NK-92 (cell line): ENCODE data around the gene ARMC3.
"Not testable (repeated sequence)": the region's sequence is repeated elsewhere in the genome, so short reads cannot be mapped to it uniquely, and the experiment has no call there.

Experiments
- DNase-seq: peaks from one replicate; lab custom pipeline; 2025; ENCODE audit not compliant: unreplicated experiment; lab: John Stamatoyannopoulos, UW

The ARMC3 gene

GRCh38 chr10:22925088-22925487 lies 2.8 kb upstream of the ARMC3 start:
- no peak for DNase-seq

GRCh38 chr10:22927166-22927565 lies 687 bp upstream of the ARMC3 start:
- DNase-seq: no peak

- DNase-seq: not testable (repeated sequence)
These were observed 1.2 kb downstream of the ARMC3 start for GRCh38 chr10:22929053-22929452.

DNA sequence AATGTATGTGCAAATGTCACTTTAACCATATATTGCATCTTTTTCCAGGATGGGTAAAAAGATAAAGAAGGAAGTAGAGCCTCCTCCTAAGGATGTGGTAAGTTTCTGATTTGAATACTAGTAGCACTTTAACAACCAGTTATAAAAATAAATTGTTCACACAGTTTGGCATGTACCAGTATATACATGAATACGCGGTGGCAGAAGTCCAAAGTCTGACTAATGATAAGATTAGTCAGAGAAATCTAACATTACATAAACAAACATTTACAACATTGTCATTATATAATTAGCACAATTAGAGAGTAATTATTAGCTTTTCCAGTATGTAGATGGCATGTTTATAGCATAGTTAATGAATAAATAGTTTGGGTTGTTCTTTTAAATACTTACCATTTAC lies 4.1 kb downstream of the ARMC3 start:
- no peak for DNase-seq

GRCh38 chr10:22932626-22933370 lies 4.9 kb downstream of the ARMC3 start:
- DNase-seq: no peak

- DNase-seq: no peak
These were observed 6.9 kb downstream of the ARMC3 start for GRCh38 chr10:22934726-22935125.

DNA sequence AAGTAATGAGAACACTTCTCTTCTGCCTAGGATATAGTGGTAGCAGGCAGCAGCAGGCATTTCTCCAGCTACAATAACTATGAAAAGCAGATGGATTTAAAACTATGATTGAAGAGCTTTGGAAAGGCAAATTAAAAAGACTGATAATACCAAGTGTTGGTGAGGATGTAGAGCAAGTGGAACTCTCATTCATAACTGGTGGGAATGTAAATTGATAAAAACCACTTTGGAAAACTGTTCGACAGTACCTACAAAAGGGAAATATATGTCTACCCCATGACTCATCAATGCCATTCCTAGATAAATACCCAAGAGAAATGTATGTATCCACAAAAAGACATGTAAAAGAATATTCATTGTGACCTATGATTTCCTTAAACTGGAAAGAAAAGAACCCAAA lies 14.6 kb downstream of the ARMC3 start:
- DNase-seq: no peak

GRCh38 chr10:22945934-22946673 lies 18.3 kb downstream of the ARMC3 start:
- DNase-seq: no peak

- no peak for DNase-seq
These were observed 27.1 kb downstream of the ARMC3 start for GRCh38 chr10:22954970-22955369.

GRCh38 chr10:22958338-22958737 lies 30.5 kb downstream of the ARMC3 start:
- no peak for DNase-seq

DNA sequence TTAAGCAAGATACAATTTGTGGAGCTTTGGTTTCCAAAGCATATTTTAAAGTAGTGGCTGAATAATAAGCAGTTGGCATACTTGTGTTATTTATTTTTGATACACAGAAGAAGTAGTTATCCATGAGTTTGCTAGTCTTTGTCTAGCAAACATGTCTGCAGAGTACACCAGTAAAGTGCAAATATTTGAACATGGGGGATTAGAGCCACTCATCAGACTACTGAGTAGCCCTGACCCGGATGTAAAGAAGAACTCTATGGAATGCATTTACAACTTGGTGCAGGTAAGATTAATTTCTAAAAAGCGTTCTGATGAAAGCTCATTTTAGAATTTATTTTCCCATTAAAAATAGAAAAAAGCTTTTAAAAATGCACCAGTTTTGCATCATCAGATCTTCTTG lies 31.4 kb downstream of the ARMC3 start:
- no peak for DNase-seq

GRCh38 chr10:22959950-22960349 lies 32.1 kb downstream of the ARMC3 start:
- no peak for DNase-seq

DNA sequence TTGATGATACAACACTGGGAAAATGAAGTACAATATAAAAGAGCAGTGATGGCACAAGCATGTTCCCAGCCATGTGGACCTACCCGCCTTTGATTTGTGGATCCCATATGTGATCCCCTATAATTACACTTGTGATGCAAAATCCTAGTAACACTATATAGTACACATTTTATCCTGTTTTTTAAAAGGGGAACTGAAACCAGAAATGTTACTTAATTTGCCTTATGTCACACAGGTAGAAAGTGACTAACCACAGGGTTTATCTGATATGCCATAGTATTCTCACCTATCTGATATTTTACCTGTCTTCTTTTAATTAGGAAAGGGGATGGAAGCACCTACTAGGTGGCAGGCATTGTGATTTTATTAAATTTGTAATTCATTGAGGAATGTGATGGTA lies 35.0 kb downstream of the ARMC3 start:
- DNase-seq: no peak

DNA sequence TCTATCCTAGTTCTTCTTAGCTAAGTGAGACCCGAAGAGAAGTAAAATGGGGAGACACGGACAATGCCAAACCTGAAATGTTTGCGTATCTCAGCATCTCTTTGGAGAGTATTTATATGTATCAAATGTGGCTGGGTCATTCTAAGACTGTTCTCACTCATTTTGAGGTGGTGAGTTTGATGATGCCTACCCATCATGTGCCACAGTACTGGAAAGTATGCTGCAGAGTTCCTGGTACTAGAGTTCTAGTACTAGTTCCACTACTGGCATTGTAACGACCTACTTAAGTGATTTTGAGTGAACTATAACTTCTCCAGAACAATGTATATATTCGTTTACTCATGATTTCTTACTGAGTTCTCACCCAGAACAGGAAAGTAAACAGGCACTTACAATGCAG lies 41.9 kb downstream of the ARMC3 start:
- no peak for DNase-seq

DNA sequence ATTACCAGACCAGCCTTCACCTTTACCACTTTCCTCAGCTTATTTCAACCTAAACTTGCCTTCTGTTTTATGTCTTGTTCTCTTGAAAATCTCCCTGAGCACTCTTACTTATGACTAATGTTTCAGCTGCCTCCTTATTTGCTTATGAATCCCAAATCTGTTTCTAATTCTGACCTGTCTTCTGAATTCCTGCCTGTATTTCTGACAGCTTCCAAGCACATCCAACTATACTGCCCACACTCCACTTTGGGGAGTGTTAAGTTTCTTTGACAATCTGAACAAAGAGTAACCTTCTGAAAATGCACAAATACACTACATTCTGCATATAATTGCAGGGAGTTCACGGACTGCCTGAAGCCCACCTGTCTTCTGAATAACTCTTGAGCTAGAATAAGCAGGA lies 48.7 kb downstream of the ARMC3 start:
- no peak for DNase-seq

GRCh38 chr10:22977751-22978150 lies 49.9 kb downstream of the ARMC3 start:
- DNase-seq: no peak

DNA sequence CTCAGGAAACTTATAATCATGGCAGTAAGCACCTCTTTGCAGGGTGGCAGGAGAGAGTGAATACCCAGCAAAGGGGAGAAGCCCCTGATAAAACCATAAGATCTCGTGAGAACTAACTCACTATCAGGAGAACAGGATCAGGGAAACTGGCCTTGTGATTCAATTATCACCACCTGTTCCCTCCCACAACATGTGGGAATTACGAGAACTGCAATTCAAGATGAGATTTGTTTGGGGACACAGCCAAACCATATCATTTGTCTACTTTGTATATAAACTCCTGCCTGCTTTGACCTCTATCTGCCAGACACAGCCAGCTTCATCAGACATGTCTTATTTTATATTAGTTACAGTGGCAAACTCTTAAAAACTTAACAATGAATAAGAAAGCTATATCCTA lies 50.4 kb downstream of the ARMC3 start:
- no peak for DNase-seq

- no peak for DNase-seq
These were observed 51.1 kb downstream of the ARMC3 start for GRCh38 chr10:22978918-22979317.

- DNase-seq: no peak
These were observed 53.0 kb downstream of the ARMC3 start for GRCh38 chr10:22980822-22981221.

- no peak for DNase-seq
These were observed 56.2 kb downstream of the ARMC3 start for GRCh38 chr10:22984066-22984465.

DNA sequence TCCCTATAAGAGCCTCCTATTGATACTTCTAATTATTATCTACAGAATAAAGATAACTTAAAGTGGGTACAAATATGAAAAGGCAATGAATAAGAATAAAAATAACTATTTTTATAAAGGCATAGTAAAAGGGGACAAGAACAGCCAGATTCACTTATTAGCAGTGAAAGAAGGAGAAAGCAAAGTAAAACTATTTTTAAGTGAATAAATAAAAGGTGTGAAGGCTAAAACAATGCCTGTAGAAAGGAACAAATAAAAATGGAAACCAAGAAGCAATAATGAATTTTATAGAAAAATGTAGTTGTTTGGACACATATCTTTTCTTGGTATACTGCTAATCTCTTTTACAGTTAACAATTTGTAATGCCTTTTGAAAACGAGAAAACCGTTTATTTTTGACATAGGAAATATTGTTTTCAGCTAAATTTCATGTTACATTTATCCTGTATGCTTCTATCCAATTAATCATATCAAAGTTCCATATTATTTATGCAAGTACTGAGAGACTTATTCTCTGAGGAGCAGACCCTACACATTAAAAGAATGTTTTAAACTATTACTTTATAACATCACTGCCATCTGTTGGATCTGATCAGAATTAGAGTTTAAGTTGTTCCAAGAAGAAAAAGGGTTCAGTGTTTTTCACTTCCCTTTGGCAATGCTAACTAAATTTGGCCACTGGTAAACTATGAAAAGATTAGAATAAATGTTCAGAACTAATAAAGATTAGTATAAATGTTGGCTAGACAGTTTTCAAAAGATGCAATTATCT lies 59.1 kb downstream of the ARMC3 start:
- no peak for DNase-seq
